Suprapubic skin (tissue), 4 donors: ENCODE measurements around the gene HJURP.

Experiments used
- EP300 ChIP-seq: sonication (generic); formaldehyde crosslinking; IDR thresholded peaks from one replicate; pipeline ENCODE4 v1.6.1; 2017; ENCODE audit warnings: antibody characterized with exemption
- POLR2A ChIP-seq, 2 donors: fragments of 450-650 bp; IDR thresholded peaks; one replicate each; pipeline ENCODE4 v1.6.1; 2017; ENCODE audit warnings: antibody characterized with exemption in 2 of 2, mild to moderate bottlenecking in 2 of 2, moderate library complexity in 2 of 2
- POLR2AphosphoS5 ChIP-seq, 3 donors: sonication (generic); formaldehyde crosslinking; IDR thresholded peaks; one replicate each; pipeline ENCODE4 v1.6.1; 2017; ENCODE audit warnings: antibody characterized with exemption in 3 of 3
- TF ChIP-seq, protein P1 (sequence below), 2 donors: fragments of 200-600 bp in 1 of 2; fragments of 450-650 bp in 1 of 2; sonication (generic) in 1 of 2; IDR thresholded peaks; one replicate each; pipeline ENCODE4 v1.5.1; 2016 to 2019; ENCODE audit warnings: antibody characterized with exemption in 2 of 2, mild to moderate bottlenecking in 1 of 2, moderate library complexity in 1 of 2

DNA sequence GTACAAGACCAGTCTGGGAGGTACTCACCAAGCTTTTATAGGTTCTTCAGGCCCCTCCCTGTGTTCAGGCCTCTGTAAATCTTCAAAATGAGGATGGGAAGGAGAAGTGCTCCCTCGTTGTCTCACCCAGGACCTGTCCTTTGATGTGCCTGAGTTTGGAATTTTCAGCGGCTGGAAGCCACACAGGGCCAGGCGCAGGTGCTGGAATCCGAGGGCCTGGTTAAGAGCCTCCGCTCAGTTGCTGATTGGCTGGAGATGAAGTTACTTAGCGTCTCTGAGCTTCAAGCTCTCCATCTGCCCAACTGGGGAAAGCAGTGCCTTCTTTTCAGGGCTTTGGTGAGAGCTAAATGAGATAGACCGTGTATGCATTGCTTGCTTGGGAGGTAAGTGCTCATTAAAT, 30.0 kb downstream of the HJURP start:
- TF ChIP-seq, protein P1, sequence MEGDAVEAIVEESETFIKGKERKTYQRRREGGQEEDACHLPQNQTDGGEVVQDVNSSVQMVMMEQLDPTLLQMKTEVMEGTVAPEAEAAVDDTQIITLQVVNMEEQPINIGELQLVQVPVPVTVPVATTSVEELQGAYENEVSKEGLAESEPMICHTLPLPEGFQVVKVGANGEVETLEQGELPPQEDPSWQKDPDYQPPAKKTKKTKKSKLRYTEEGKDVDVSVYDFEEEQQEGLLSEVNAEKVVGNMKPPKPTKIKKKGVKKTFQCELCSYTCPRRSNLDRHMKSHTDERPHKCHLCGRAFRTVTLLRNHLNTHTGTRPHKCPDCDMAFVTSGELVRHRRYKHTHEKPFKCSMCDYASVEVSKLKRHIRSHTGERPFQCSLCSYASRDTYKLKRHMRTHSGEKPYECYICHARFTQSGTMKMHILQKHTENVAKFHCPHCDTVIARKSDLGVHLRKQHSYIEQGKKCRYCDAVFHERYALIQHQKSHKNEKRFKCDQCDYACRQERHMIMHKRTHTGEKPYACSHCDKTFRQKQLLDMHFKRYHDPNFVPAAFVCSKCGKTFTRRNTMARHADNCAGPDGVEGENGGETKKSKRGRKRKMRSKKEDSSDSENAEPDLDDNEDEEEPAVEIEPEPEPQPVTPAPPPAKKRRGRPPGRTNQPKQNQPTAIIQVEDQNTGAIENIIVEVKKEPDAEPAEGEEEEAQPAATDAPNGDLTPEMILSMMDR (IDR thresholded peaks at IDR 0.05) = no peak
- TF ChIP-seq POLR2A (IDR thresholded peaks at IDR 0.05) (no peak), POLR2AphosphoS5 (IDR thresholded peaks at IDR 0.05) (no peak), EP300 (no peak)
